Liver (tissue), 9 donors: ENCODE data around the gene CCDC137. TPM values are rescaled to one million over a fixed set of nuclear protein-coding genes. Genes with fewer than 3 reads are reported as not detected.

ENCODE experiments used
- DNase-seq: peaks from one replicate; pipeline ENCODE4 v3.0.0-alpha.2; 2017; ENCODE audit warnings: low spot score
- H3K27ac ChIP-seq, 2 donors: one replicate each; pipeline ENCODE4 v1.7.0; 2013; ENCODE audit warnings: inconsistent platforms in 2 of 2, low read length in 2 of 2, control low read depth in 1 of 2, low read depth in 1 of 2, mild to moderate bottlenecking in 1 of 2
- H3K27me3 ChIP-seq, 4 donors: one replicate each; pipeline versions ENCODE4 v1.6.1 to v1.7.0; 2013; ENCODE audit warnings: low read length in 3 of 4, inconsistent platforms in 1 of 4, mild to moderate bottlenecking in 1 of 4, moderate library complexity in 1 of 4; ENCODE audit not compliant: control insufficient read depth in 4 of 4, insufficient read depth in 4 of 4
- H3K36me3 ChIP-seq, 4 donors: one replicate each; pipeline versions ENCODE4 v1.6.1 to v1.7.0; 2013; ENCODE audit warnings: low read length in 3 of 4, mild to moderate bottlenecking in 3 of 4, low read depth in 1 of 4, moderate library complexity in 1 of 4; ENCODE audit not compliant: control insufficient read depth in 4 of 4, insufficient read depth in 3 of 4
- H3K4me1 ChIP-seq, 4 donors: one replicate each; pipeline versions ENCODE4 v1.6.1 to v1.7.0; 2013; ENCODE audit warnings: low read length in 3 of 4, mild to moderate bottlenecking in 3 of 4, moderate library complexity in 1 of 4; ENCODE audit not compliant: control insufficient read depth in 4 of 4, insufficient read depth in 4 of 4
- H3K4me3 ChIP-seq, 3 donors: one replicate each; pipeline versions ENCODE4 v1.6.1 to v1.7.0; 2013; ENCODE audit warnings: low read length in 3 of 3, control low read depth in 1 of 3, low read depth in 1 of 3, mild to moderate bottlenecking in 1 of 3
- H3K9ac ChIP-seq, 2 donors: one replicate each; pipeline ENCODE4 v1.7.0; 2013; ENCODE audit warnings: low read length in 2 of 2, mild to moderate bottlenecking in 2 of 2, moderate library complexity in 2 of 2, control low read depth in 1 of 2, low read depth in 1 of 2
- H3K9me3 ChIP-seq, 4 donors: one replicate each; pipeline versions ENCODE4 v1.6.1 to v1.7.0; 2013; ENCODE audit warnings: low read length in 3 of 4; ENCODE audit not compliant: control insufficient read depth in 4 of 4
- EGR1 ChIP-seq, 2 donors: IDR thresholded peaks; 2 replicates each; pipeline ENCODE4 v1.6.1; 2016 to 2018; ENCODE audit warnings: antibody characterized with exemption in 2 of 2, low read depth in 2 of 2
- FOXA2 ChIP-seq: IDR thresholded peaks from 2 replicates; pipeline ENCODE4 v1.6.1; 2016; ENCODE audit warnings: antibody characterized with exemption
- GABPA ChIP-seq, 2 donors: IDR thresholded peaks in 1 of 2; conservative IDR thresholded peaks in 1 of 2; 2 replicates each; pipeline ENCODE4 v1.6.1; 2016; ENCODE audit warnings: antibody characterized with exemption in 2 of 2, mild to moderate bottlenecking in 1 of 2, moderate library complexity in 1 of 2
- HNF4A ChIP-seq, 2 donors: conservative IDR thresholded peaks; 2 replicates each; pipeline ENCODE4 v1.6.1; 2016; ENCODE audit warnings: antibody characterized with exemption in 2 of 2, mild to moderate bottlenecking in 2 of 2
- HNF4G ChIP-seq: IDR thresholded peaks from 2 replicates; pipeline ENCODE4 v1.6.1; 2016; ENCODE audit warnings: antibody characterized with exemption
- JUND ChIP-seq, 2 donors: IDR thresholded peaks; 2 replicates each; pipeline ENCODE4 v1.6.1; 2016; ENCODE audit warnings: antibody characterized with exemption in 2 of 2
- NR2F2 ChIP-seq: IDR thresholded peaks from 2 replicates; pipeline ENCODE4 v1.6.1; 2016; ENCODE audit warnings: antibody characterized with exemption
- RXRA ChIP-seq, 2 donors: IDR thresholded peaks; 2 replicates each; pipeline ENCODE4 v1.6.1; 2017 to 2018; ENCODE audit warnings: antibody characterized with exemption in 2 of 2, mild to moderate bottlenecking in 1 of 2
- SP1 ChIP-seq: IDR thresholded peaks from 2 replicates; pipeline ENCODE4 v1.6.1; 2018; ENCODE audit warnings: antibody characterized with exemption, mild to moderate bottlenecking
- YY1 ChIP-seq: IDR thresholded peaks from 2 replicates; pipeline ENCODE4 v1.6.1; 2016; ENCODE audit warnings: antibody characterized with exemption, mild to moderate bottlenecking
- WGBS: extraction: QIAGEN DNeasy Blood & Tissue Kit; methylation state at CpG from one replicate; pipeline ENCODE4 v1.1.7; 2013; 5-methylcytosine and 5-hydroxymethylcytosine counted together
- polyA plus RNA-seq, 2 donors: library from polyadenylated mRNA; stranded (reverse) in 1 of 2; unstranded in 1 of 2; fragments of 200-250 nt in 1 of 2; fragments of >200 nt in 1 of 2; fragmentation: Nextera tagmentation in 1 of 2; extraction: Ambion mirVana in 1 of 2; gene quantifications; one replicate each; pipeline versions ENCODE4 v1.2.1 to v1.2.3, GENCODE V29; 2013 to 2015
- total RNA-seq, 2 donors: library from RNA; depleted of rRNA; stranded (reverse); fragments of >200 nt; gene quantifications; one replicate each; pipeline ENCODE4 v1.2.3, GENCODE V29; 2014
- TF ChIP-seq, protein P1 (sequence below): IDR thresholded peaks from 2 replicates; pipeline ENCODE4 v1.6.1; 2016; ENCODE audit warnings: antibody characterized with exemption
- TF ChIP-seq, protein P2 (sequence below): IDR thresholded peaks from 2 replicates; pipeline ENCODE4 v1.6.1; 2016; ENCODE audit warnings: antibody characterized with exemption
- TF ChIP-seq, protein P3 (sequence below): IDR thresholded peaks from 2 replicates; pipeline ENCODE4 v1.6.1; 2016; ENCODE audit warnings: antibody characterized with exemption
- TF ChIP-seq, protein P4 (sequence below): fragments of 150-350 bp; IDR thresholded peaks from 2 replicates; pipeline ENCODE4 v1.5.1; 2017; ENCODE audit warnings: improper control_type of control experiment, low read depth, low read length; ENCODE audit not compliant: missing input control
- donor health status: healthy.
- donor health status: healthy.
- donor health status: healthy.
- donor health status: healthy.
- donor health status: healthy.

Gene CCDC137
- total and polyA plus RNA-seq, 4 donors, result 4.3 to 6.9 (median 5.2) TPM

DNA sequence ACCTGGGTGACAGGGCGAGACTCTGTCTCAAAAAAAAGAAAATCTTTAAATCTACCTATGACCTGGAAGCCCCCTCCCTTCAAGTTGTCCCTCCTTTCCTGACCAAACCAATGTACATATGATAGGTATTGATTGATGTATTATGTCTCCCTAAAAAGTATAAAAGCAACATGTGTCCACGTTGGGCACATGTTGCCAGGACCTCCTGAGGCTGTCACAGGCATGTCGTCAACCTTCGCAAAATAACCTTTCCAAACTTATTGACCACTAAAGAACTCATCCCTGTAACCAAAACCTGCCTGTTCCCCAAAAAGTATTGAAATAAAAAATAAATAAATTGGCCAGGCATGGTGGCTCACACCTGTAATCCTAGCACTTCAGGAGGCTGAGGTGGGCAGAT is 4.5 kb upstream of the CCDC137 start:
- TF ChIP-seq, protein P1, sequence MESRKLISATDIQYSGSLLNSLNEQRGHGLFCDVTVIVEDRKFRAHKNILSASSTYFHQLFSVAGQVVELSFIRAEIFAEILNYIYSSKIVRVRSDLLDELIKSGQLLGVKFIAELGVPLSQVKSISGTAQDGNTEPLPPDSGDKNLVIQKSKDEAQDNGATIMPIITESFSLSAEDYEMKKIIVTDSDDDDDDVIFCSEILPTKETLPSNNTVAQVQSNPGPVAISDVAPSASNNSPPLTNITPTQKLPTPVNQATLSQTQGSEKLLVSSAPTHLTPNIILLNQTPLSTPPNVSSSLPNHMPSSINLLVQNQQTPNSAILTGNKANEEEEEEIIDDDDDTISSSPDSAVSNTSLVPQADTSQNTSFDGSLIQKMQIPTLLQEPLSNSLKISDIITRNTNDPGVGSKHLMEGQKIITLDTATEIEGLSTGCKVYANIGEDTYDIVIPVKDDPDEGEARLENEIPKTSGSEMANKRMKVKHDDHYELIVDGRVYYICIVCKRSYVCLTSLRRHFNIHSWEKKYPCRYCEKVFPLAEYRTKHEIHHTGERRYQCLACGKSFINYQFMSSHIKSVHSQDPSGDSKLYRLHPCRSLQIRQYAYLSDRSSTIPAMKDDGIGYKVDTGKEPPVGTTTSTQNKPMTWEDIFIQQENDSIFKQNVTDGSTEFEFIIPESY, result no peak
- TF ChIP-seq YY1 (no peak), HNF4G (no peak), HNF4A (conservative IDR thresholded peaks at IDR 0.05) (no peak), GABPA (IDR thresholded peaks at IDR 0.05 in 1 of 2, conservative IDR thresholded peaks at IDR 0.05 in 1 of 2) (no peak), SP1 (no peak), JUND (IDR thresholded peaks at IDR 0.05) (no peak)
- TF ChIP-seq, protein P2, sequence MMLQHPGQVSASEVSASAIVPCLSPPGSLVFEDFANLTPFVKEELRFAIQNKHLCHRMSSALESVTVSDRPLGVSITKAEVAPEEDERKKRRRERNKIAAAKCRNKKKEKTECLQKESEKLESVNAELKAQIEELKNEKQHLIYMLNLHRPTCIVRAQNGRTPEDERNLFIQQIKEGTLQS, result no peak
- TF ChIP-seq, protein P3, sequence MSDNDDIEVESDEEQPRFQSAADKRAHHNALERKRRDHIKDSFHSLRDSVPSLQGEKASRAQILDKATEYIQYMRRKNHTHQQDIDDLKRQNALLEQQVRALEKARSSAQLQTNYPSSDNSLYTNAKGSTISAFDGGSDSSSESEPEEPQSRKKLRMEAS, result no peak
- H3K9me3 ChIP-seq, result no peaks in the 10 kb centered on the region
- H3K9ac ChIP-seq, result no peak overlapping the region
- H3K27me3 ChIP-seq, result no peaks in the 10 kb centered on the region
- peaks cover 5 to 13% (median 9%) of the 10 kb centered on the region in 4 donors for H3K4me1 ChIP-seq
- 99% methylated on average over 4 of the region's 4 CpGs for WGBS
- DNase-seq, result no peak
- no peak overlapping the region for H3K27ac ChIP-seq
- no peak overlapping the region for H3K4me3 ChIP-seq
- peaks cover 0 to 2% (median 1%) of the 10 kb centered on the region in 4 donors for H3K36me3 ChIP-seq

DNA sequence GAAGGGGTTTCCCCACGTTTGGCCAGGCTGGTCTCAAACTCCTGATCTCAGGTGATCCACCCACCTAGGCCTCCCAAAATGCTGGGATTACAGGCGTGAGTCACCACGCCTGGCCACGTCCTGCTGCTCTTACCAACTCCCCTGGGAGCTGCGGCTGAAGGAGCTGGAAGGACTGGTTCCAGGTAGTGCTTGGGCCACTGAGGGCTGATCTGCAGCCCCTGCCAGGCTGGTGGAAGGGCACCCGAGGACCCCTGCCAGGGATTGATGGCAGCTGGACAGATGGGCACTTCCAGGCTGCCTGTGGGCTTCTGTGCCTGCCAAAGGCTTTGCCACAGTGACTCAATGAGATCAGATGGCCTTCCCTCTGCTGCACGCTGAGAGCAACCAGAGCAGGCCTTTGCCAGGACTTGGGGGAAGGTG is 2.5 kb upstream of the CCDC137 start:
- H3K4me1 ChIP-seq, result peaks cover 11 to 25% (median 18%) of the 10 kb centered on the region in 4 donors
- H3K9me3 ChIP-seq, result no peaks in the 10 kb centered on the region
- H3K4me3 ChIP-seq, result no peak overlapping the region
- TF ChIP-seq, protein P3, result no peak
- TF ChIP-seq RXRA (IDR thresholded peaks at IDR 0.05) (no peak), SP1 (no peak), EGR1 (IDR thresholded peaks at IDR 0.05; ENCODE audit: low read depth in 2 of 2) (no peak), FOXA2 (no peak), HNF4A (conservative IDR thresholded peaks at IDR 0.05) (no peak), NR2F2 (no peak)
- TF ChIP-seq, protein P1, result no peak
- TF ChIP-seq, protein P2, result no peak
- TF ChIP-seq, protein P4, sequence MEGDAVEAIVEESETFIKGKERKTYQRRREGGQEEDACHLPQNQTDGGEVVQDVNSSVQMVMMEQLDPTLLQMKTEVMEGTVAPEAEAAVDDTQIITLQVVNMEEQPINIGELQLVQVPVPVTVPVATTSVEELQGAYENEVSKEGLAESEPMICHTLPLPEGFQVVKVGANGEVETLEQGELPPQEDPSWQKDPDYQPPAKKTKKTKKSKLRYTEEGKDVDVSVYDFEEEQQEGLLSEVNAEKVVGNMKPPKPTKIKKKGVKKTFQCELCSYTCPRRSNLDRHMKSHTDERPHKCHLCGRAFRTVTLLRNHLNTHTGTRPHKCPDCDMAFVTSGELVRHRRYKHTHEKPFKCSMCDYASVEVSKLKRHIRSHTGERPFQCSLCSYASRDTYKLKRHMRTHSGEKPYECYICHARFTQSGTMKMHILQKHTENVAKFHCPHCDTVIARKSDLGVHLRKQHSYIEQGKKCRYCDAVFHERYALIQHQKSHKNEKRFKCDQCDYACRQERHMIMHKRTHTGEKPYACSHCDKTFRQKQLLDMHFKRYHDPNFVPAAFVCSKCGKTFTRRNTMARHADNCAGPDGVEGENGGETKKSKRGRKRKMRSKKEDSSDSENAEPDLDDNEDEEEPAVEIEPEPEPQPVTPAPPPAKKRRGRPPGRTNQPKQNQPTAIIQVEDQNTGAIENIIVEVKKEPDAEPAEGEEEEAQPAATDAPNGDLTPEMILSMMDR, result no peak
- H3K9ac ChIP-seq, result no peak overlapping the region
- peaks cover 0 to 2% (median 1%) of the 10 kb centered on the region in 4 donors for H3K36me3 ChIP-seq
- DNase-seq, result no peak
- 94% methylated on average over 7 of the region's 7 CpGs for WGBS
- H3K27ac ChIP-seq, result no peak overlapping the region
- no peaks in the 10 kb centered on the region for H3K27me3 ChIP-seq
